Vagina (tissue), 2 donors: ENCODE measurements around the gene AIG1.

Experiments used
- CTCF ChIP-seq, 3 experiments: fragments of 450-650 bp in 2 of 3; fragments of 200-600 bp in 1 of 3; sonication (generic) in 1 of 3; IDR thresholded peaks; one replicate each; pipeline ENCODE4 v1.5.1; 2017 to 2019; ENCODE audit warnings: antibody characterized with exemption in 3 of 3, mild to moderate bottlenecking in 2 of 3, moderate library complexity in 2 of 3
- POLR2A ChIP-seq, 2 donors: fragments of 450-650 bp; IDR thresholded peaks; one replicate each; pipeline ENCODE4 v1.6.1; 2017; ENCODE audit warnings: antibody characterized with exemption in 2 of 2, mild to moderate bottlenecking in 2 of 2, moderate library complexity in 2 of 2
- POLR2AphosphoS5 ChIP-seq, 2 donors: sonication (generic); formaldehyde crosslinking; IDR thresholded peaks; one replicate each; pipeline ENCODE4 v1.9.0; 2017; ENCODE audit warnings: antibody characterized with exemption in 2 of 2, mild to moderate bottlenecking in 2 of 2, low read depth in 1 of 2; ENCODE audit not compliant: insufficient read depth in 1 of 2

- TF ChIP-seq CTCF (IDR thresholded peaks at IDR 0.05) (no peak), POLR2A (IDR thresholded peaks at IDR 0.05) (no peak), POLR2AphosphoS5 (IDR thresholded peaks at IDR 0.05; ENCODE audit: insufficient read depth in 1 of 2, low read depth in 1 of 2) (no peak)
Observed at GRCh38 chr6:143261899-143262436, 201.3 kb downstream of the AIG1 start.
